Central memory CD8-positive, alpha-beta T cell (primary cell): ENCODE data around the gene GALNT13.
"Not testable (repeated sequence)": the region's sequence is repeated elsewhere in the genome, so short reads cannot be mapped to it uniquely, and the experiment has no call there.

ENCODE experiments used
- ATAC-seq: fragments of 150-1000 bp; cut with Tn5 transposase; replicated peaks from 2 replicates; pipeline ENCODE4 v1.10.0; 2022; ENCODE audit warnings: mild to moderate bottlenecking, moderate FRiP score, moderate number of reproducible peaks; ENCODE audit not compliant: poor library complexity, severe bottlenecking; ENCODE audit errors: extremely low read depth
- DNase-seq, 2 donors: peaks; one replicate each; pipeline ENCODE4 v3.0.0; 2021; ENCODE audit warnings: low spot score in 2 of 2
- H3K27ac Mint-ChIP-seq: one replicate; pipeline ENCODE4 v1.8.0; 2022; ENCODE audit warnings: low read depth, mild to moderate bottlenecking, moderate library complexity, mixed read lengths
- H3K27me3 Mint-ChIP-seq: one replicate; pipeline ENCODE4 v1.8.0; 2022; ENCODE audit warnings: mixed read lengths
- H3K36me3 Mint-ChIP-seq: one replicate; pipeline ENCODE4 v1.8.0; 2022; ENCODE audit warnings: mild to moderate bottlenecking, moderate library complexity, mixed read lengths; ENCODE audit not compliant: insufficient read depth
- H3K4me1 Mint-ChIP-seq: one replicate; pipeline ENCODE4 v1.8.0; 2022; ENCODE audit warnings: mixed read lengths
- H3K4me3 Mint-ChIP-seq: one replicate; pipeline ENCODE4 v1.8.0; 2022; ENCODE audit warnings: mild to moderate bottlenecking, moderate library complexity, mixed read lengths
- H3K9me3 Mint-ChIP-seq: one replicate; pipeline ENCODE4 v1.8.0; 2022; ENCODE audit warnings: mixed read lengths

The GALNT13 gene

GRCh38 chr2:154459286-154459685 is 587.6 kb downstream of the GALNT13 start:
- no peak for DNase-seq
- no peak overlapping the region for H3K27ac Mint-ChIP-seq
- H3K36me3 Mint-ChIP-seq, result no peaks in the 10 kb centered on the region
- no peak for ATAC-seq
- H3K4me1 Mint-ChIP-seq, result no peaks in the 10 kb centered on the region
- no peaks in the 10 kb centered on the region for H3K27me3 Mint-ChIP-seq
- no peak overlapping the region for H3K4me3 Mint-ChIP-seq
- peaks cover 21% of the 10 kb centered on the region for H3K9me3 Mint-ChIP-seq

GRCh38 chr2:154462634-154463033 is 590.9 kb downstream of the GALNT13 start:
- Mint-ChIP-seq H3K27ac (no peak overlapping the region), H3K4me1 (no peaks in the 10 kb centered on the region), H3K9me3 (peaks cover 27% of the 10 kb centered on the region), H3K27me3 (no peaks in the 10 kb centered on the region), H3K36me3 (no peaks in the 10 kb centered on the region), H3K4me3 (no peak overlapping the region)
- DNase-seq (no peak), ATAC-seq (no peak)

- Mint-ChIP-seq H3K4me1 (no peaks in the 10 kb centered on the region), H3K4me3 (no peak overlapping the region), H3K27me3 (no peaks in the 10 kb centered on the region), H3K27ac (no peak overlapping the region), H3K9me3 (peaks cover 20% of the 10 kb centered on the region), H3K36me3 (no peaks in the 10 kb centered on the region)
- DNase-seq (no peak), ATAC-seq (no peak)
Measured at GRCh38 chr2:154466226-154466625, 594.5 kb downstream of the GALNT13 start.

- no peak overlapping the region for H3K4me3 Mint-ChIP-seq
- H3K27me3 Mint-ChIP-seq, result no peaks in the 10 kb centered on the region
- H3K36me3 Mint-ChIP-seq, result no peaks in the 10 kb centered on the region
- ATAC-seq (no peak), DNase-seq (no peak)
- peaks cover 12% of the 10 kb centered on the region for H3K9me3 Mint-ChIP-seq
- H3K27ac Mint-ChIP-seq, result no peak overlapping the region
- H3K4me1 Mint-ChIP-seq, result no peaks in the 10 kb centered on the region
Measured at GRCh38 chr2:154470376-154470775, 598.7 kb downstream of the GALNT13 start.

GRCh38 chr2:154471492-154471891 is 599.8 kb downstream of the GALNT13 start:
- H3K27me3 Mint-ChIP-seq, ATAC-seq, DNase-seq, H3K9me3 Mint-ChIP-seq, H3K4me1 Mint-ChIP-seq, H3K27ac Mint-ChIP-seq, H3K4me3 Mint-ChIP-seq, H3K36me3 Mint-ChIP-seq: not testable (repeated sequence)

- Mint-ChIP-seq H3K4me1 (no peaks in the 10 kb centered on the region), H3K27me3 (no peaks in the 10 kb centered on the region), H3K36me3 (no peaks in the 10 kb centered on the region), H3K27ac (no peak overlapping the region), H3K9me3 (peaks cover 21% of the 10 kb centered on the region), H3K4me3 (no peak overlapping the region)
- DNase-seq (no peak), ATAC-seq (no peak)
Measured at GRCh38 chr2:154477319-154477718, 605.6 kb downstream of the GALNT13 start.

- no peak for DNase-seq
- no peaks in the 10 kb centered on the region for H3K4me1 Mint-ChIP-seq
- peaks cover 21% of the 10 kb centered on the region for H3K9me3 Mint-ChIP-seq
Measured at GRCh38 chr2:154480521-154480920, 608.8 kb downstream of the GALNT13 start.

GRCh38 chr2:154481336-154481735 is 609.6 kb downstream of the GALNT13 start:
- Mint-ChIP-seq H3K4me1 (no peaks in the 10 kb centered on the region), H3K4me3 (no peak overlapping the region), H3K36me3 (peaks cover 2% of the 10 kb centered on the region), H3K9me3 (peaks cover 21% of the 10 kb centered on the region), H3K27ac (no peak overlapping the region), H3K27me3 (no peaks in the 10 kb centered on the region)
- ATAC-seq (no peak), DNase-seq (no peak)

More at GRCh38 chr2:154480521-154480920, 608.8 kb downstream of the GALNT13 start:
- Mint-ChIP-seq H3K36me3 (peaks cover 2% of the 10 kb centered on the region), H3K4me3 (no peak overlapping the region), H3K27me3 (no peaks in the 10 kb centered on the region), H3K27ac (no peak overlapping the region)
- no peak for ATAC-seq

- H3K27me3 Mint-ChIP-seq, result no peaks in the 10 kb centered on the region
- ATAC-seq (no peak), DNase-seq (no peak)
- H3K4me1 Mint-ChIP-seq, result no peaks in the 10 kb centered on the region
- H3K4me3 Mint-ChIP-seq, result no peak overlapping the region
- H3K9me3 Mint-ChIP-seq, result peaks cover 16% of the 10 kb centered on the region
- no peak overlapping the region for H3K27ac Mint-ChIP-seq
- H3K36me3 Mint-ChIP-seq, result peaks cover 3% of the 10 kb centered on the region
Measured at GRCh38 chr2:154484338-154485099, 612.8 kb downstream of the GALNT13 start.

- Mint-ChIP-seq H3K4me1 (no peaks in the 10 kb centered on the region), H3K9me3 (peaks cover 35% of the 10 kb centered on the region), H3K27ac (no peak overlapping the region), H3K36me3 (peaks cover 1% of the 10 kb centered on the region), H3K4me3 (no peak overlapping the region), H3K27me3 (no peaks in the 10 kb centered on the region)
- ATAC-seq (no peak), DNase-seq (no peak)
Measured at GRCh38 chr2:154488801-154489200, 617.1 kb downstream of the GALNT13 start.

- Mint-ChIP-seq H3K27ac (no peak overlapping the region), H3K27me3 (no peaks in the 10 kb centered on the region), H3K9me3 (peaks cover 35% of the 10 kb centered on the region), H3K4me3 (no peak overlapping the region), H3K4me1 (no peaks in the 10 kb centered on the region), H3K36me3 (peaks cover 1% of the 10 kb centered on the region)
- DNase-seq (no peak), ATAC-seq (no peak)
Measured at GRCh38 chr2:154489266-154489858, 617.6 kb downstream of the GALNT13 start.

GRCh38 chr2:154490530-154490929 is 618.8 kb downstream of the GALNT13 start:
- no peak for DNase-seq

GRCh38 chr2:154495455-154495868 is 623.7 kb downstream of the GALNT13 start:
- Mint-ChIP-seq H3K4me3 (no peak overlapping the region), H3K27ac (no peak overlapping the region), H3K36me3 (peaks cover 2% of the 10 kb centered on the region), H3K4me1 (no peaks in the 10 kb centered on the region), H3K27me3 (no peaks in the 10 kb centered on the region), H3K9me3 (peaks cover 19% of the 10 kb centered on the region)
- DNase-seq (no peak), ATAC-seq (no peak)

More at GRCh38 chr2:154490530-154490929, 618.8 kb downstream of the GALNT13 start:
- Mint-ChIP-seq H3K4me1 (no peaks in the 10 kb centered on the region), H3K27ac (no peak overlapping the region), H3K4me3 (no peak overlapping the region), H3K36me3 (peaks cover 1% of the 10 kb centered on the region), H3K9me3 (peaks cover 35% of the 10 kb centered on the region), H3K27me3 (no peaks in the 10 kb centered on the region)
- no peak for ATAC-seq
